Stimulated activated CD4-positive, alpha-beta T cell treated with anti-CD3 and anti-CD28 coated beads, TNF-alpha, amount 100 ng/mL, for 24 hours (primary cell): ENCODE measurements around the gene ABCC2.
"Not testable (repeated sequence)": the region's sequence is repeated elsewhere in the genome, so short reads cannot be mapped to it uniquely, and the experiment has no call there.

Source experiments
- DNase-seq, 3 experiments: peaks; one replicate each; pipeline ENCODE4 v3.0.0-alpha.2; 2020; ENCODE audit warnings: low read depth in 3 of 3

Gene ABCC2

DNA sequence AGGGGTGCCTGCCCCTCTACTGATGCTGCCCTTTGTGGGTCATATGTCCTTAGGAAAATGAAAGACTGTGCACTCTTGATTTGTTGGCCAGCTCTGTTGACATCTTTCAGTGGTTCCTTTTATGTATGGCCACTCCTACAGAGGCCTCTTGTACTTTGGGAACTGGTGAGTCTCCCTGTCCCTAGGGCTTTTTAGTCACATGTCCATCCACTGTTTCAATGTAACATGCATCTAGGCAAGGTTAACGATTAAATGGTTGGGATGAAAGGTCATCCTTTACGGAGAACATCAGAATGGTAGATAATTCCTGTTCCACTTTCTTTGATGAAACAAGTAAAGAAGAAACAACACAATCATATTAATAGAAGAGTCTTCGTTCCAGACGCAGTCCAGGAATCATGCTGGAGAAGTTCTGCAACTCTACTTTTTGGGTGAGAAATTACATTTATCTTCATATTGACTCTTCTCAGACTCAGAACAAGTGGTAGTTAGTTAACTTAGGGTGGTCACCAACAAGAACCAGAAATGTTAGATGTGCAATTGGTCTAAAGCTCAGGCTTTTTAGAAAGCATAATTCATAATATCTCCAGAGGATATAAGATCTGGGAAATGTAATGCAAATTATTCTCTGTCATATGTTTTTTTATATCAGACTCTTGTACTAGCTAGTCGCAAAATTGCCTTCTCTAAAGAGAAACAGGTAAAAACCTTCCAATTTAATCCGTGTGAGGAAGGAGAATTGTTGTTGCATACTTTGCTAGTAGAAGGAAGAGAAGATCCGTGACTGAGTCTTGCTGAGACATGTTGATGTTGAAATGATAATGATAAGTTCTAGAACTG lies at the start of gene ABCC2:
ABCC2 (plus strand) TSS at position 194 of the 840 bp plus-strand sequence; CDS start at position 399, 205 bp downstream.
- no peak for DNase-seq

DNA sequence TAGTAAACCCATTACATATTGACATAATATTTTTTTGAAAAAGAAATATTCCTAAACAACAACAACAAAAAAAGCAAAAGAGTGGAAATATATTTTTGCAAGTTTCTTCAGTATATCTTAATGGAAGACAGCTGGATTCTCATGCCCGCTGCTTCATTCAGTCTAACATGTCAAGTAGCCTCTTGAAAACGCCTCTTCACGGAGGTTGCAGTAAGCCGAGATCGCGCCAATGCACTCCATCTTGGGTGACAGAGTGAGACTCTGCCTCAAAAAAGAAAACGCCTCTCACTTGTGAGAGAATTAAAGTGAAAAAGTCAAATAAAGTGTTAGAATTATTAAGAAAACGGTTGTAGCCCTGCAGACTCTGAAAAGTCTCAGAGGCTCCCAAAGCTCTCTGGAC lies 49.1 kb upstream of the ABCC2 start:
- no peak for DNase-seq

DNA sequence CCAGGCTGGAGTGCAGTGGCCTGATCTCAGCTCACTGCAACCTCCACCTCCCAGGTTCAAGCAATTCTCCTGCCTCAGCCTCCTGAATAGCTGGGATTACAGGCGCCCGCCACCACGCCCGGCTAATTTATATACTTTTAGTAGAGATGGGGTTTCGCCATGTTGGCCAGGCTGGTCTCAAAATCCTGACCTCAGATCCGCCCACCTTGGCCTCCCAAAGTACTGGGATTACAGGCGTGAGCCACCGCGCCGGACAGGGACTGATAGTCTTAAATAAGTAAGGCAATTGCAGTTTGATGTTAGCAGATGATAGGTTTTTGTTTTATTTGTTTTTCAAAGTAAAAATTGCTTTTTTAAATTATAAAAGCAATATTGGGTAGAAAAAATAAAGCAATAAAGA lies 48.3 kb upstream of the ABCC2 start:
- not testable (repeated sequence) for DNase-seq

DNA sequence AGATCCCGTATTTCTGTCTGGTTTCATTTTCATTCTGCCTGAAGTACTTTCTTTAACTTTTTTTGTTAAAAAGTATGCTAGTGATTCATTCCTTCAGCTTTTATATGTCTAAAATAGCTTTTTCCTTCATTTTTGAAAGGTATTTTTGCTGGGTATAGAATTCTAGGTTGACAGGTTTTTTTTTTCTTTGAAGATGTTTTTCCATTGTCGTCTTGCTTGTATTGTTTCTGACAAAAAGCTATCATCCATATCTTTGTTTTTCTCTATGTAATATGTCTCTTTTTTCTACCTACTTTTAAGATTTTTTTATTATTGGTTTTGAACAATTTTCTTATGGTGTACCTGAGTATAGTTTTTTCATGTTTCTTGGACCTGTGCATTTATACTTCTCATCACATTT lies 42.2 kb upstream of the ABCC2 start:
- DNase-seq, result no peak

DNA sequence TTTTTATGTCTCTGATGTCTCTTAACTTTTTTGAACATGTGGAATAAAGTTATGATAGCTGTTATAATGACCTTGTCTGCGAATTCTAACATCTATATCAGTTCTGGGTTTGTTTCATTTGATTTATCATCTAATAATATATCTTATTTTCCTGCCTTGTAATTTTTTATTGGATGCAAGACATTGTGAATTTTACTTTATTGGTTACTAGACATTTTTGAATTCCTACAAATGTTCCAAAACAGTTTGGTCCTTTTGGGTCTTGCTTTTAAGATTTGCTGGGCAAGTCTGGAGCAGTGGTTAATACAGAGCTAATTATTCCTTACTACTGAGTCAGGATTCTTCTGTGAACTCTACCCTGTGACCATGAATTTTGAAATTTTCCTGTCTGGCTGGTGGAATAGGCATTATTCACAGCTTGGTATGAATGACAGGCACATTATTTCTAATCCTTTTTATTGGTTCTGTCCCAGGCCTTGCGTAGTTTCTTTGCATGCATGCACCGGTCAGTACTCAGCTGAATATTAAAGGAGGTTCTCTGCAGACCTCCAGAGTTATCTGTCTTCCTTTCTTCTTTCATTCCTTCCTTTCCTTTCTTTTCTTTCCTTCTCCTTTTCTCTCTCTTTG lies 41.4 kb upstream of the ABCC2 start:
- DNase-seq, result no peak

DNA sequence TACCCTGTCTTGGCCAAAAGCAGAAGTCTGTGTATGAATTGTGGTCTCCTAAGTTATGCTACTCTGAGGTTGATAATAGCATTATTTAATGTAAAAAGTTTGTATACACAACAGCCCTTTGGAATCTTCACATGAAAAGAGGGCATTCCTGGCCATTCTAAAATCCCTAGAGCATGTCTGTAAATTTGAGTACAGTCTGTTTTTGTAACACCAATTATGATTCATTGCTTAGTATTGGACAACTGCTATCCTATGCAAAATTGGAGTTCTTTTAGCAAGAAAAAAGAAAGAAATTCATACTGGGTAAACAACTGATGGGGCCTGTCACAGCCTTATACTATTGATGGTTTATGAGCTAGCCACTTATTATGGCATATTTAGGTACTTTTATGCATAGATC lies 40.2 kb upstream of the ABCC2 start:
- no peak for DNase-seq

DNA sequence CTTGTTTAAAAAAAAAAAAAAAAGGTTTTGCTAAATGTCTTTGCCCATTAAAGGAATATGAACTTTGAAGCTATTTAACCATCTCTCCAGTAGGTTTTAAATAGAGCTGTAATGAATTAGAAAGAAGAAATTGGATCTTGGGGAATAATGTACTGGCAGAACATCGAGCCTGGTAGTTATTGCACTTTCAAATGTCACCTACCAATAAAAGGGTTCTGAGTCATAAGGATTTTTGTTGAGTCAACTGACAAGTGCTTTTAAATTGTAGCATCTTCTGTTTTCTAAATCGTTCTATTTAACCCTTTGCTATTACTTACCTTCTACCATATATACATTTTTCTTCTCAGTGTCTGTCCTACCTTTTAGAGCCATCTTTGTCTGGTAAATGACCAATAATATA lies 39.7 kb upstream of the ABCC2 start:
- DNase-seq, result no peak

DNA sequence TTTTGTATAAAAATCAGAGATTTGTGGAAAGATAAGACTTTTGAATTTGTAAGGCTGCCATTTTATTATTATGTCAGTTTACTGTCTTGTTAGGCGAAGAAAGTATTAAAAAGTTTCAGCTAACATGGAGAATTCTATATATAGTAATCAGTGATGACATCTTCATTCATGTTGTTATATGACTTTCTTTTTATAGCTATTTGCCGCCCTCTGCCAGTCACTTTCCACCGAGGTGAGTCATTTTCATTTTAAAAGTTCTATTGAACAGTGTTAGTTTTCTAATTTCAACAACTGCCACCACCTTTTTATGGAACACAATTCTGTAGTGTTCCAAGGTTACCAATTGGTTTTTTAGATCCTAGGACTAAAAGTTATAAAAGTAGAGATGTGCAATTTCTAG lies 38.6 kb upstream of the ABCC2 start:
- no peak for DNase-seq

DNA sequence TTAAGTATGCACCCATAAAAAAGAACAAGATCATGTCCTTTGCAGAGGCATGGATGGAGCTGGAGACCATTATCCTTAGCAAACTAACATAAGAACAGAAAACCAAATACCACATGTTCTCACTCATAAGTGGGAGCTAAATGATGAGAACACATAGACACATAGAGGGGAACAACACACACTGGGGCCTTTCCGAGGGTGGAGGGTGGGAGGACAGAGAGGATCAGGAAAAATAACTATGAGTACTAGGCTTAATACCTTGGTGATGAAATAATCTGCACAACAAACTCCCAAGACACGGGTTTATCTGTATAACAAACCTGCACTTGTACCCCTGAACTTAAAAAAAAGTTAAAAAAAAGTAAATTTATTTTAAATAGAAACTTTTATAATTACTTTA lies 36.3 kb upstream of the ABCC2 start:
- DNase-seq, result not testable (repeated sequence)

DNA sequence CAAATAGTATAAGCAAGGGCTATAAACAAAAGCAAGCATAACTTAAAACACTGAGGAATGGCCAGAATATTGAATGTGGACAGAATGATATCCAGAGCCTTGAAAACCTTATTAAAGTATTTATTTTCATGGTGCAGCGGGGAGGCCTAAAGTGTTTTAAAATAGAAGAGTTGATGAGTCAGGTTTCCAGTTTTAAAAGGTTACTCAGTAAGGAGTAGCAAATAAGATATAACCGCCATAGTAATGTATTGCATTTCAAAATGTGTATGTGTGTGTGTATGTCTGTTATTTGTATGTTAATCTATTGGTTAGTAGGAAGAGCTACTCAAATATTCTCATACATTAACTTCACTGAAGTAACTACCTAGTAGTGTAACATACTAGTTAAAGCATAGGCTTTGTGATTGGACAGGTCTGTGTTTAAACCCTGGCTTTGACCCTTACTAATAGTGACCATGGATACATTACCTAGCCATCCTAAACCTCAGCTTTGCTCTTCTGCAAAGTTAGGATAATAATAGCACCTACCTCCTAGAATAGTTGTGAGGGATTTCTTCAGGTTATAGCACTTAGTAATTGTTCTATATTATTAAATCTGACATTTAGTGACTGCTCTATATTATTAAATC lies 33.5 kb upstream of the ABCC2 start:
- DNase-seq, result no peak

DNA sequence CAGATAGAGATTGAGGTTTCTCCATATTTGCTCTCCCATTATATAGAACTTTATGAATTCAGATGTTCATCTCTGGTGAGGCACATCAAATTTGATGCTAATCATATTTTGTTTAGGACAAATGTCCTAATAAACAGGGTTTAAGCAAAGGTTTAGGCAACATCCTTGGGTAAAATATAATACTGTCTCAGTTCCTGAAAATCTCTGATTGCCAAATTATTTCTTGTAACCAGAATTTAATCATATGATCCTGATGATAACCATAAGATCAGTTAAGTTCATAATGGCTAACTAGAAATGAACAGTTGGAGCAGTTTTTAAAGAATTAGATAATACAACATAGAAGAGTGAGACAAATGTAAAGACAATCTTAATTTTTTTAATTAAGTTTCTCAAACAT lies 31.8 kb upstream of the ABCC2 start:
- no peak for DNase-seq

DNA sequence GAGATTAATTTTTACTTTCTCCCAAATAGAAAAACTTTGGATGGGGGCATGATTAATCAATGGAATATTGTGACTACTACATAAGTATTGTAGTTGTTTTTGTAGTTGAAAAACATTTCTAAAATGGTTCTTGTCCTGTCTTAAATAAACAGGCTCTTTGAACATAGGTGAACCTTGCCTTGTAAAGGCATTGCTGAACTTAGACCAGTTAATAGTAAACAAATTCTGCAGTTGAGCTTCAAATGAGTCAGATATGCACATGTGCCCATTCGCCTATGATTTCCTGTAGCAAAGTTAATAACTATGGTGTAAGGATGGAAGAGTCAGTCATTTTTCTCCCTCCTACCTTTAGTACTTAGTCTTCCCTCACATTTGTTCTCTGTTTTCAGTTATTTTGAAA lies 27.8 kb upstream of the ABCC2 start:
- DNase-seq, result no peak

DNA sequence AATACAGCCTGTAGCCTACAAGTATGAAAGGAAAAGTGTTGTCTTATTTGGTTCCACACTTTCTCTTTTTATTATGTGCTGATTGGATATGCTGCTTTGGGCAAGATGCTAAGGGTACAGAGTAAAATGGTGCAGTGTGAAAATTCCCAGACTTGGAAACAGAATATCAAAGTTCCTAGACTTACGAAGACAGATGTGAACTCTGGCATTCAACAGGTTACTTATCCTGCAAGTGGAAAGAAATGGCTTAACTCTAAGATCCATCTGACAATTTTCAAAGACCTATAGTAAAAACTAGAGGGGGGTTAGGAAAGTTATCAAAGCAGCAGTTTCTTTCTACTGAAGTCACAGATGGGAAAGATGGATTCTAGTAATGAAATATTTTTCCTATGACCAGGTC lies 26.3 kb upstream of the ABCC2 start:
- no peak for DNase-seq

DNA sequence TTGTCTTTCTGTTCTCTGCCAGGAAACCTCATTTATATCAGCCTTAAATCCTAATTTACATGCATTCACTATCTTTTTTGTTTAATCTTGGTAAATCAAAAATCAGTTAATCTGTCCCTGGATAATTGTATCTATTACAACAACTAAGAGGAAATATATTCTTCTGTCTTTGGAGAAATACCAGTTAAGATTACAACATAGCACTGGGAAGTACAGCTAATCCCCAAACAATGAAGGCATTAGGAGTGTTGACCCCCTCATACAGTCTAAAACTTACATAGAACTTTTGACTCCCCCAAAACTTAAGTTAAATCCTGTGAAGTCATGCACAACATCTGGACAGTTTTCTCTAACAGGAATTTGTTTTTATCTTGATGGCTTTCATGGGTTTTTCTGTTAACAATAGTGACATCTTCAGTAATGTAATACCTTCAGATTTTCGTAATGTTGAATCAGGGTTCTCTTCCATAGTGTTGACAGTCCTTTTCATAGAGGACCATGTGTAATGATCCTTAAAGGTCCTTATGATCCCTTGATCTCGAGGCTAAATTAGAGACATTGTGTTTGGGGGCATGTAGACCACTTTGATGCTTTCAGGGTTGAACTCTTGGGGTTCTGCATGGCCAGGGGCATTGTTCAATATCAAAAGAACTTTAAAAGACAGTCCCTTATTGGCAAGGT lies 24.1 kb upstream of the ABCC2 start:
- no peak for DNase-seq

DNA sequence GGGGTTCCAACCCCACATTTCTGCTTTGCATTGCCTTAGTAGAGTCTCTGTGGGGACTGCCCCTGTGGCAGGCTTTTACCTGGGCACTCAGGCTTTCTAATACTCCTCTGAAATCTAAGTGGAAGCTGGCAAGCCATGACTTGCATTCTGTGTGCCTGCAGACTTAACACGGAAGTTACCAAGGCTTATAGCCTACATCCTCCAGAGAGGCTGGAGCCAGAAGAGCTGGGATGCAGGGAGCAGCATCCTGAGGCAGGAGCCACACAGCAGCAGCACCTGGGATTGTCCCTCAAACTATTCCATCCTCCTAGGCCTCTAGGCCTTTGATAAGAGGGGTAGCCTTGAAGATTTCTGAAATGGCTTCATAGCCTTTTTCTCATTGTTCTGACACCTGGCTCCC lies 22.1 kb upstream of the ABCC2 start:
- DNase-seq, result no peak

DNA sequence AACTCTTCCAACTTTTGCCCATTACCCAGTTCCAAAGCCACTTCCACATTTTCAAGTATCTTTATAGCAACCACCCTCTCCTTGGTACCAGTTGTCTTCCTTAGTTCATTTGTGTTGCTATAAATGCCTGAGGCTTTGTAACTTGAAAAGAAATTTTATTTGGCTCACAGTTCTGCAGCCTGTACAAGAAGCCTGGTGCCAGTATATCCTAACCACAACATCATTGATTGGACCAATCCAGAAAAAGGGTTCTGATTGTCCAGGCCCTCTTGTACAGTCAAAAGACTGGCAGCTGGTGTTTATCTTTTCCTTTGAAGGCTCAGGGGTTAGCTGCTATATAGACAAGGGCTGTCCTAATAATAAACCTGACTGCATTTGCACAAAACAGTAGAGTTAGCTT lies 21.1 kb upstream of the ABCC2 start:
- no peak for DNase-seq

DNA sequence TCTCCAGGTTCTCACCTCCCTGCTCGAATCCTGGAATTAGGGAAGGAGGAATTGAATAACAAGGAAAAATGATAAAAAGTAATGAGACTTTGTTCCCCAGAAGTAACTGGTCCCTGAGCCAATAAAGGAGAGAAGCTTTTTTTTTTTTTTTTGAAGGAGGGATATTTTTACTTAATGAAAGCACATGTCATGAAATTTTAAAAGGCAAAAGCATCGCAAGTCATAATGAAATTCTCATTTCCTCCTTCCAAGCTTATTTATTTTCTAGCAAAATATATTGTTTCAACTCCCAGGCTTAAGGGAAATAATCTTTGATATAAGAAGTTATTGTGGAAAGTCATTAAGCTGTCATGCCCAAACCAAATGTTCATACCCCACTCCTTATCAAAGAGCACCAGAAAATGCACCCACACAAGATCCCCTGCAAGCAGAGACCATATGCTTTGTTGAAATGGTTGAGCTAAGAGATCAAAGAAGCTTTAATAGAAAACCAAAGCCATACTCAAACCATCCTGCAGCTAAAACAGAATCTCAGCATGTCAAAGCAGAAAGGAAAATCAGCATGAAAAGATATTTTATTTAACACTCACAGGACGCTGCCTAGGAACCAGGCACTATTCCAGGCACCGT lies 16.7 kb upstream of the ABCC2 start:
- no peak for DNase-seq

DNA sequence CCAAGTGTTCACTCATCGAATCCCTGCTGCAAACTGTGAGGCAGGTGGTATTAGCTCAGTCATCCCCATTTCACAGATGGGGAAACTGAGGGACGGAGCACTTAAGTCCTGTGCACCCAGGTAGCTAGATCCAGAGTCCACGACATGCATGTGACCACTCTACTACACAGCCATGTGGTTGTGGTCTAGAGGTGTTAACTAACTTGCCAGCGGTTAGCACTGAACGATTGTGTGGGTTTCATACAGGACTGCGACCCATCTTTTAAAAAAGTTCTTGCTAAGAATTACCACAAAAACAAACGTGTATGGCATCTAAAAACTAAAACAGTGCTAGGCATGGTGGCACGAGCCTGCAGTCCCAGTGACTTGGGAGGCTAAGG lies 16.1 kb upstream of the ABCC2 start:
- DNase-seq, result no peak

DNA sequence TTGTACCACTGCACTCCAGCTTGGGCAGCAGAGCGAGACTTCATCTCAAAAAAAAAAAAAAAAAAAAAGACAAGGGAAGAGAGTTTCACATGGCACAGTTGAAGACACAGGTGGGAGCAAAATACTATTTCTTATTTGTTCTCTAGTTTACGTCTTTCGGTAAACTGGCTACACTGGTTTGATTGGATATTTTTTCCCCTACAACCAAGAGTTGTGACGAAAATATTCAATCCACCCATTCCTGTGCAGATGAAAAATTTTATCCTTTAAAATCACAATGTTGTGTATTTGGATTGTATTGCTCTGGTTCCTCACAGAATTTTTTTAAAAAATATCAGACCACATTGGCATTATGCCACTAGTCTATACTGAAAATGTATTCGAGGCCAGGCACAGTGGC lies 14.5 kb upstream of the ABCC2 start:
- DNase-seq, result no peak

DNA sequence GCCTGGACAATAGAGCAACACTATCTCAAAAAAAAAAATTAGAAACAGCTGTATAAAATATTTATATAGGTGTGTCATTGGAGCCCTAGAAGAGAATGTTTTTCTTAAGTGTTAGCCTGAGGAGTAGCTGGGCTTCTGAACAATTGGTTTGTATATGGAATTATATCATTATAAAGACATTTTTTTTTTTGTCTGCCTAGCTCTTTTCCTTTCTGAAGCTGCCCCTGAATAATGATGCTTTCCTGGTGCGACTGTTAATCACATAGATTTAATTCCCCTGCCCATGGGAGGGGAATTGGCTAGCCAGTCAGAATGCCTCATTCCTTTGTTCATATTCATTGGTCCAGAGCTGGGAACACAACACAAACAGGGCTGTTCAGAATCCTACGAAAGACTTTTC lies 13.9 kb upstream of the ABCC2 start:
- DNase-seq, result no peak

DNA sequence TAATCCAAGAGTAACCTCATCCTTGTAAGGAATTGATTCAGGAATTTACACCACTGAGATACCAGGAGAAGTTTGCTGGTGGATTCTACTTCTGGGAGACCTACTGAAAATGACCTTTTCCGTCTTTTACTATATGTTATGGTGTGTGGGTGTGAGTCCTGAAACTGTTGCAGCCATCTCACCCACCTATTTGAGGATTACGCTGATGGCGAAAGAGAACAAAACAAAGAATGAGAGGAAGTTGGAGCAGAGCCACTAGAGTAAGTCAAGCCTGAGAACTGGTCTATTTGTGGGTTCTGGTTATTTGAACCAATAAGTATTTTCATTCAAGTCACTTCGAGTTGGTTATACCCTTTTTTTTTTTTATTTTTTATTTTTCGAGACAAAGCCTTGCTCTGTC lies 12.7 kb upstream of the ABCC2 start:
- DNase-seq, result no peak

DNA sequence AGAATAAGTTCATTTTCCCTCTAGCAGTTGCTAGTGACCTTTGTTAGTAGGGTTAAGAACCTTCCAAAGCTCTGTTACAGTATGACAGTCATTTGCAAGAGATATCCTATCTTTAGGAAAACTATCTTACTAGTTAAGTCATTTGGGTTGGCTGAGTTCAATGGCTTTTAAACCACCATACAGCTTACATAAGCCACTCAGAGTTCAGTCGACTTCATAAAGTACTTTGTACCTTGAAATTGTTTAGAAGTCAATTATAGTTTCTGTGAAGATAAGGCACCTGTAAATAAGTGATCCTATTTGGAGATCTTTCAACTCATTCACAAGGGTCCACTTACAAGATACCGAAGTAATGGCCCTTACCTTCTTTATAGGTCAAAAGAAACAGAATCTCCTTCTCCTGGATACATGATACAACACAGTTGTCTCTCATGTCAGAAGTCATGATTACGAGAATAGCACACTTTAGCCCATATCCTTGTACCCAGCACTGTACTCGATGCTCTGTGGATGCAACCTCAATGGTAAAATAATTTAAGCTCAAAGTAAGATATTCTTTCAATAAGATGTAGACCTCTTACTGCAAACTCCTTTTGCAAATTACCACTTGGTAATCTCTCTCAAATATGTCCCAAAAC lies 11.9 kb upstream of the ABCC2 start:
- no peak for DNase-seq
